Activated CD4-positive, CD25-positive, alpha-beta regulatory T cell (primary cell): ENCODE measurements around the gene ADIPOQ.
"Not testable (repeated sequence)": the region's sequence is repeated elsewhere in the genome, so short reads cannot be mapped to it uniquely, and the experiment has no call there.

Experiments used
- DNase-seq, 4 experiments: peaks; one replicate each; lab custom pipeline; 2025; lab: John Stamatoyannopoulos, UW

ADIPOQ gene

GRCh38 chr3:186826410-186826975 is 16.0 kb upstream of the ADIPOQ start:
- no peak for DNase-seq

- peak; percentile 59 to 77 (median 72) for DNase-seq
Observed at GRCh38 chr3:186826976-186827857, 15.3 kb upstream of the ADIPOQ start.

- DNase-seq: no peak
Observed at GRCh38 chr3:186828340-186828739, 14.2 kb upstream of the ADIPOQ start.

- DNase-seq: no peak
Observed at GRCh38 chr3:186831798-186832197, 10.7 kb upstream of the ADIPOQ start.

- no peak for DNase-seq
Observed at GRCh38 chr3:186832276-186832675, 10.2 kb upstream of the ADIPOQ start.

GRCh38 chr3:186839874-186840641 is 2.5 kb upstream of the ADIPOQ start:
- DNase-seq: no peak

GRCh38 chr3:186841620-186842019 is 890 bp upstream of the ADIPOQ start:
- DNase-seq: no peak

GRCh38 chr3:186843039-186843432 is 526 bp downstream of the ADIPOQ start:
- DNase-seq: no peak

- DNase-seq: no peak
Observed at GRCh38 chr3:186844908-186845307, 2.4 kb downstream of the ADIPOQ start.

- no peak for DNase-seq
Observed at GRCh38 chr3:186845756-186846155, 3.2 kb downstream of the ADIPOQ start.

GRCh38 chr3:186847437-186847836 is 4.9 kb downstream of the ADIPOQ start:
- DNase-seq: no peak

GRCh38 chr3:186849374-186849975 is 7.0 kb downstream of the ADIPOQ start:
- DNase-seq: no peak

- not testable (repeated sequence) for DNase-seq
Observed at GRCh38 chr3:186851835-186852234, 9.3 kb downstream of the ADIPOQ start.

- no peak for DNase-seq
Observed at GRCh38 chr3:186852994-186853393, 10.5 kb downstream of the ADIPOQ start.

- DNase-seq: no peak
Observed at GRCh38 chr3:186854146-186854545, 11.6 kb downstream of the ADIPOQ start.

GRCh38 chr3:186854954-186855353 is 12.4 kb downstream of the ADIPOQ start:
- DNase-seq: no peak

- DNase-seq: no peak
Observed at GRCh38 chr3:186857743-186858142, 15.2 kb downstream of the ADIPOQ start.

- not testable (repeated sequence) for DNase-seq
Observed at GRCh38 chr3:186865215-186865853, 22.8 kb downstream of the ADIPOQ start.

- not testable (repeated sequence) for DNase-seq
Observed at GRCh38 chr3:186866095-186866494, 23.6 kb downstream of the ADIPOQ start.

- DNase-seq: no peak
Observed at GRCh38 chr3:186869253-186870100, 27.0 kb downstream of the ADIPOQ start.
